ENCODE data around the gene LYRM4.

Gene LYRM4

GRCh38 chr6:5120011-5120410 lies 140.7 kb downstream of the LYRM4 start:
- no peak for DNase-seq (ENCODE audit: low read depth)

DNA sequence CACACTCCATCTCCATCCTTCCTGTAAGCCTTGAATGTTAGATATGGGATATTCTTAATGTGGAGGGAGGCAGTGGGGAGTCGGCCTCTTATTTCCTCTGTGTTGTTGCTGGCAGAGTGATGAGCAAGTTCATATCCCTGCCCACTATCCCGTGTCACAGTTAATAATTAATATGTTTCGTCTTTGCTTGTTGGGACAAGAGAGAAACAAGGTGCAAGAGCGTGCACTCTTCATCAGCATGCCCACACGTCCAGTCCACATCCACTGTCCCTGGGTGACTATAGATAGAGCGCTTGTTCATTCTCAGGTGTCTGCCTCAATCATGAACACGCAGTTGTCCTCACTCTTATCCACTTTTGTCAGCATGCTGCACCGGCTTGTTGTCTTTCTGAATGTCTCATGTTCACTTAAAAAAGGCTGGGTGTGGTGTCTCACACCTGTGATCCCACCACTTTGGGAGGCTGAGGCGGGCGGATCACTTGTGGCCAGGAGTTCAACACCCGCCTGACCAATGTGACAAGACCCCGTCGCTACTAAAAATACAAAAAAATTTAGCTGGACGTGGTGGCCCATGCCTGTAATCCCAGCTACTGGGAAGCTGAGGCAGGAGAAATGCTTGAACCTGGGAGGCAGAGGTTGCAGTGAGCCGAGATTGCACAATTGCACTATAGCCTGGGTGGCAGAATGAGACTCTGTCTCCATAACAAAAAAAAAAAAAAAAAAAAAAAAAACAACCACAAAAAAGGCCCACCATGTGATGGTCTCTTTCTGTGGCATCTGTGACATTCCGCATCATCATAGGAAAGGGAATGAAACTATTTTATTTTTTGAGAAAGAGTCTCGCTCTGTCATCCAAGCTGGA lies 141.4 kb downstream of the LYRM4 start:
- no peak for DNase-seq (ENCODE audit: low read depth)

- DNase-seq (ENCODE audit: low read depth): no peak
Measured at GRCh38 chr6:5116243-5116991, 144.3 kb downstream of the LYRM4 start.

- DNase-seq (ENCODE audit: low read depth): no peak
Measured at GRCh38 chr6:5115168-5115567, 145.6 kb downstream of the LYRM4 start.

- no peak for DNase-seq (ENCODE audit: low read depth)
Measured at GRCh38 chr6:5113096-5113495, 147.7 kb downstream of the LYRM4 start.

- no peak for DNase-seq (ENCODE audit: low read depth)
Measured at GRCh38 chr6:5112066-5112799, 148.5 kb downstream of the LYRM4 start.

- no peak for DNase-seq (ENCODE audit: low read depth)
Measured at GRCh38 chr6:5111626-5112025, 149.1 kb downstream of the LYRM4 start.

GRCh38 chr6:5110246-5110645 lies 150.5 kb downstream of the LYRM4 start:
- no peak for DNase-seq (ENCODE audit: low read depth)

DNA sequence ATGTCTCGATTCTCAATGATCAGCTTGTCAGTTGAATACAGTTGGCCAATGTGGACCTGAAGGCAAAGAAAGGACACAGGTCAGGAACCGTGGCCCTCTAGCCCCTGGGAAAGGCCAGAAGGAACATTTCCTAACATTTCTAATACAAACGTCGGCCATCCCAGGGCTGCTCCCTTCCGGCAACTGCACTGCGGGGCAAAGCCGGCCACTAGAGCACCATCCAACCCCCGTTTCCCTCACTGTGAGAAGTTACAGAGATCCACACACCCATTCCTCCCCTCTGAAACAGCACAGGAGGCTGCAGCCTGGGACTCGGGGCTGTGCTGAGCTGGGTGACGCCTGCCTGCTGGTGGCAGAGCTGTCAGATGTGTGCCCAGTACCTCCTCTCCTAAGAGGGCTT lies 151.3 kb downstream of the LYRM4 start:
- DNase-seq (ENCODE audit: low read depth): no peak

DNA sequence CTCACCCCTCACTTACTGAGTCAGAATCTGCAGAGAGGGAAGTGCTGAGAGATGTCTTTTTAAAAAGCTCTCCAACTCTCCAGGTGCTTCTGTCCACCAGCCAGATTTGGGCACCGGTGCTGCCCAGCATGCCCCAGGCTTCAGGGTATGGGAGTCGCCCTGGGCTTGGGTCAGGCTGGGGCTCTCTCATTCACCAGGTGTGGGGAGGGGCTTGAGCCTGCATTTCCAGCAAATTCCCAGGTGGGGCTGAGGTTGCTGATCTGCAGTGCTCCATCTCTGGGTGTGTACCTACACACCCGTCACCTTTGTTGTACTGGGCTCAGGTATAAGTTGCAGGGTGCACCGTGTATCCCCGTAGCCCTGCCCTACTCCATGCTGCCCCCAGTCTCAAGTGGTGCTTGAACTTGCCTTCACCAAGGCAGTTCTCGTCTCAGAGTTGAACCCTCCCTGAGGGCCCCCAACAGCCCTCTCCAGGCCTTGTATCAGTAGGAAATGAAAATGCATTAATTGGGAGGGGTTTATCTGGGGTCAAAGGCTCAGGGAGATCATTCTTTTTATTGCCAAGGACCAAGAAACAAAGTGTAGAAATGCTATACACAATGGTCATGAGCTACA lies 152.1 kb downstream of the LYRM4 start:
- DNase-seq (ENCODE audit: low read depth): no peak

GRCh38 chr6:5108068-5108467 lies 152.7 kb downstream of the LYRM4 start:
- DNase-seq (ENCODE audit: low read depth): no peak

DNA sequence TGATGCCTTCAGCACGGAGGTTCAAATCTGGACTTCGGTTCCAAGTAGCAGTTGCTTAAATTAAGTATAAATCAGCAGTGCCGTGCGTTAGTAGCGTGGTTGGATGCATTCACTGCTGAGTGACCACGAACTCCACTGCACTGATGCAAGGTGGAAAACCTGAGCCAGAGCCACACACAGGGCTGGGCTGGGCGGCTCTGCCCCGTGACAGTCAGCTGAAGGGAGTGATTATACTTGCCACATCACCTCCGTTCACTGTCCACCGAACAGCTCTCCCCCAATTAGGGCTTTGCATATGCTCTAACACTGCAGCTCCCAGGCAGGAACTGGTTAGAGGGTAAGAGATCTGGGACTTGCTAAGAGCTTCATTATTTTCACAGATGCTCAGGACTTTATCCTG lies 153.4 kb downstream of the LYRM4 start:
- DNase-seq (ENCODE audit: low read depth): no peak

DNA sequence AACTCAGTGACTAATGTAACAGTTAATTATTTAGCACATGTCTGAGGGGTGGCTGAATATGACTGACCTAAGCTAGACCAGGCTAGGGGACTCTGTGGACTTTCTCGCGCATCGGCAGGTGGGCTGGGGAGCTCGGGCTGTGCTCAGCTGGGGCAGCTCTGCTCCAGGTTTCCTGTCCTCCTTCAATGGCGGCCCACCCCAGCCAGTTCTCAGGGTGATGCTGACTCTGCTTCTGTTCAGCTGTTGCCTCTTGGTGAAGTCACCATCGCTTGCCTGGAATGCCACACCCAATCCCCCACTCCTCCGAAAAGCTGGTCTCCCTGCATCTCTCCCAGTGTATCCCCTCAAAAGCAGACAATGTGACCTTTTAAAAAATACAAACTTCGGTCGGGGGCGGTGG lies 155.6 kb downstream of the LYRM4 start:
- no peak for DNase-seq (ENCODE audit: low read depth)

DNA sequence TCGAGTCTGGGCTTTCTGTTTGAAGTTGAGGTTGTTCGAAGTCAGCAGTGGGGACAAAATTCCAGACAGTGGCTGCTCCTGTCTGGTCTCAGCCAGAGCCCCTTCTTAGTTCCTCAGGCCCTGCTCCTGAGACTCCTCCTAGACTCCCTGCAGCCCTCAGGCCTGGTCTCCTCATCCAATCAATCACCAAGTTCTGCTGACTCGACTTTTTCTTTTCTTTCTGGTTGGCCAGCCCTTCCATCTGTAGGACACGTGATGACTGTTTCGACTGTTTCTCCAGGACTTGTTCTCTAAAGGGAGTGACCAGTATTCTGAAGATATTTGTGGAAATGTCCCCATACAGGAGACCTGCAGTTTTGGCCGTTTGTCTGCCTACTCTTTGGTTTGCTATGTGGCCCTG lies 156.1 kb downstream of the LYRM4 start:
- DNase-seq (ENCODE audit: low read depth): no peak

DNA sequence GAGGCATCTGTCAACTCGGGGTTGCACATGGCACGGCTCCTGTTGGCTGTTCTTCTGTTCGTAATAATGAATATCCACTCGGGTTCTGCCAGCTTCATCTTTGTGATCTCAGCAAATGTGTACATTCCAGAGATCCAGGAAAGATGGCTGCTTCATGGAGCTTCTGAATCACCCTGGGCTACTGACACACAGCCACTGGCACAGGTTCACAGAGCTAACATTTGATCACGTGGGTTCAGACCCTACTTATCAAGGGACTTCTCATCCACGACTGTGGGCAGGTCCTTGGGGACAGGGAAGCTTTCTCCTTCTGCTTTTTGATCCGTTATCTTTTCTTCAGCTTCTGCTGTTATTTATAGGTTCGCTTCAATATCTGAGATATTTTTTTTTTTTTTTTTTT lies 157.5 kb downstream of the LYRM4 start:
- no peak for DNase-seq (ENCODE audit: low read depth)

DNA sequence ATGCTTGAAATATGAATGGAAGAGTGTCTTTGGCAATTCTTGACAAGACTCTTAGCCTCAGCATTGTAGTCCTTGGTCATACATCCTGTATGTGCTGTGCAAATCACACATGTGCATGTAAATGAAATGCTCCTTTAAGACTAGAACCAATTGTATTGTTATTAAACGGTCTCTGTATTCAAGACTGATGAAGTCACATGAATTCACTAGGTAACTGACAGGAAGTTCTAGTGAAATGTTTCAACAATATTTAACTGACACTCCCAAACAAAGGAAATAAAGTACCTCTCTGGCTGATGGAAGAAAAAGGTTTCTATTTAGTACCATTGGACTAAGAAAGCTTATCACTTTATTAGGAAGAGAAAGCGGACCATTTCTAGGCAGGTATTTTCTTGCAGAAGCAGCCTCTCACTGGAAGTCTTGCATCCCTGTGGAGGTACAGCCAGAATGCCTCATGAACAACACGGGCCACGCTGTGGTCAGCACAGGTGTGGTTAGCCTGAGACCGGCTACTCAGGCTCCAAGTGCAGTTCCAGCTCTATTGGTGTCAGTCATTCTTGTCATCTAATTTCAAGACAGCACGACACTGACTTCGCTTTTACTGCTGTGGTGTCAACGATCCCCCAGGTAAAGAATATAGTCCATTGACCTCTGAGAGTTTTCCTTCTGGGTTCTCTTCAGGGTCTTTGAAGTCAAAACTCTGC lies 158.3 kb downstream of the LYRM4 start:
- no peak for DNase-seq (ENCODE audit: low read depth)

DNA sequence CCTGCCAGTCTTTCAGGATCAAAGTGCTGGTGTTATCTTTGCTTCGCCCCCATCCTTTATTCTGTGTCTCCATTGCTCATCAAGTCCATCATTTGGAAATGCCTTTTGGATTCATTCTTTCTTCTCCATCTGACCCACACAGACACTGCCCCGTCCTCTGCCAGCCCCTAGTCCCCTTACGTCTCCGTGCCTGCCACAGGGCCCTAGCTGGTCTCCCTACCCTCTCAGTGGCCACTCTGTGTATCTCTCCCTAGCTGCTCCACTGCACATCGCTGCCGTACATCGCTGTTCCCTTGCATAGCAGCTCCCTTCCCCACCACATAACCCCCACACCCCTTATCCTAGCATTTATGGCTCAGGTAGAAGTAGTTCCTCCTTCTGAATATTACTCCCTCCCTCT lies 159.9 kb downstream of the LYRM4 start:
- no peak for DNase-seq (ENCODE audit: low read depth)

DNA sequence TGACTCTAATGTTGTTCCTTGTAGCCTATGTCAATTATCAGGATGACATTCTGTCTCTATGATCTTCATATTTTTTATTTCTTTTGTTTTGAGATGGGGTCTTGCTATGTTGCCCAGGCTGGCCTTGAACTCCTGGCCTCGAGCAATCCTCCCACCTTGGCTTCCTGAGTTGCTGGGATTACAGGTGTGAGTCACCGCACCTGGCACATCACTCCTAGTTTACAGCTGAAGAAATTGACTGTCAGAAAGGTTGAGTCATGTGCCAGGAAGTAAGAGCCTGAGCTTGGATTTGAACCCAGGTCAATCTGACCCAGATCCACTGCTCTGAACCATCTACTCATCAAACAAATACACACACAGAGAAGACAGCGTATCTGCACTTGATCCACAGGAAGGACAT lies 161.2 kb downstream of the LYRM4 start:
- no peak for DNase-seq (ENCODE audit: low read depth)

- no peak for DNase-seq (ENCODE audit: low read depth)
Measured at GRCh38 chr6:5098501-5099270, 162.1 kb downstream of the LYRM4 start.

GRCh38 chr6:5096482-5096881 lies 164.3 kb downstream of the LYRM4 start:
- no peak for DNase-seq (ENCODE audit: low read depth)

DNA sequence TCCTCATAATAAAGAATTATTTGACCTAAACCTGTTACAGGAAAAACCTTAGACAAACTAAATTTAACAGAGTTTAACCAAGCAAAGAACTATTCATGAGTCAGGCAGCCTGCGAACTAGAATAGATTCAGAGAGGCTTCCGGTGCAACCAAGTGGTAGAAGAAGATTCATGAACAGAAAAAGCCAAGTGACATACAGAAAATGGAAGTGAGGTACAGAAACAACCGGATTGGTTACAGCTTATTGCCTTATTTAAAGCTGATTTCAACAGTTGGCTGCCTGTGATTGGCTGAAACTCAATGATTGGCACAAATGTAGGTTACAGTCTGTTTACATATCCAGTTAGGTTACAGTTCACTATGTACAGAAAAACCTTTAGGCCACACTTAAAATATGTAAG lies 165.5 kb downstream of the LYRM4 start:
- no peak for DNase-seq (ENCODE audit: low read depth)
